ENCODE data around the gene ASF1A. TPM values are rescaled to one million over a fixed set of nuclear protein-coding genes. Genes with fewer than 3 reads are reported as not detected.

Gene ASF1A
- total RNA-seq, 1 experiment from 2014 or later, result 34.4 TPM

DNA sequence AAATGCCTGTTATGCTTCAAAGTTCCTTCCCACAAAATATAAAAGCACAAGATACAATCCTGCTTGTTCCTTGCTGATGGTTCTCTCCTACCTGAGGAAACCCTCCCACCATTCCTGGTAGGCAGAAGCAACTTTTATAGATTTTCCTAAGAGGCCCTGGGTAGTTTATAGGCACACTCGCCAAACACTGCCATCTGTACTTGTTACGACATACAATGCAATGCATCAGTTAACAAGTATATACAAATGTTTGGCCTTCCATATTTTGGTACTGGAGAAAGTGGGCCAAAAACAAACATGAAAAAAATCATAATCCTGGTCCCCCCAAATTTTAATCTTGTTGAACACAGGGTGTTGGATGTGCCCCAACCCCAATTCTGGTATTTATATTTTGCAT lies 24.4 kb downstream of the ASF1A start:
- Histone ChIP-seq H2BK120ac (ENCODE audit: low read depth, low read length, poor library complexity, severe bottlenecking) (no peak overlapping the region), H3K23ac (ENCODE audit: insufficient read length, low read depth, low read length) (no peak overlapping the region), H3K56ac (ENCODE audit: insufficient read length, low read depth, low read length) (no peak overlapping the region), H2BK5ac (ENCODE audit: insufficient read length, low read length) (no peak overlapping the region), H2AK5ac (ENCODE audit: insufficient read length, low read length) (no peak overlapping the region), H2BK20ac (ENCODE audit: low read depth, low read length, poor library complexity, severe bottlenecking) (no peak overlapping the region), H3K9ac (ENCODE audit: extremely low read depth, insufficient read length, low read length) (no peak overlapping the region), H3K79me1 (ENCODE audit: insufficient read depth, low read depth, low read length, poor library complexity, severe bottlenecking) (no peaks in the 10 kb centered on the region), H3K4me2 (ENCODE audit: insufficient read depth, insufficient read length, low read length) (no peak overlapping the region), H2BK12ac (ENCODE audit: insufficient read length, low read depth, low read length) (no peak overlapping the region), H3K27ac (ENCODE audit: insufficient read length, low read depth, low read length) (no peak overlapping the region), H3T11ph (ENCODE audit: low read length) (no peak overlapping the region), H4K91ac (ENCODE audit: insufficient read length, low read depth, low read length) (no peak overlapping the region), H4K8ac (replicated peaks; ENCODE audit: insufficient read length, low read depth, low read length) (no peak overlapping the region), H3K9me3 (ENCODE audit: control insufficient read depth, low read depth, low read length) (no peaks in the 10 kb centered on the region), H3K4ac (ENCODE audit: low read depth, low read length) (no peak overlapping the region), H2BK15ac (ENCODE audit: low read depth, low read length) (no peak overlapping the region), H3K79me2 (ENCODE audit: insufficient read depth, low read length) (no peaks in the 10 kb centered on the region), H3K4me1 (ENCODE audit: insufficient read depth, low read length) (no peaks in the 10 kb centered on the region), H4K20me1 (ENCODE audit: control insufficient read depth, insufficient read depth, insufficient read length) (no peaks in the 10 kb centered on the region), H3K14ac (ENCODE audit: insufficient read depth, low read length) (no peak overlapping the region), H3K27me3 (ENCODE audit: insufficient read depth, low read length) (no peaks in the 10 kb centered on the region), H2AFZ (ENCODE audit: low read length) (no peak overlapping the region), H3K23me2 (ENCODE audit: insufficient read length, low read depth, low read length, poor library complexity, severe bottlenecking) (no peaks in the 10 kb centered on the region), H4K5ac (ENCODE audit: insufficient read length, low read depth, low read length) (no peak overlapping the region), H3K18ac (ENCODE audit: insufficient read length, low read depth, low read length) (no peak overlapping the region)
- no CpG with 5 or more reads among the region's 2 CpGs for WGBS (ENCODE audit: extremely low coverage, insufficient read length, low lambda C conversion rate)
- Mint-ChIP-seq H3K4me3 (no peak overlapping the region), H3K27ac (no peak overlapping the region; a peak in 1 of 7 replicates), H3K9me3 (no peaks in the 10 kb centered on the region), H3K36me3 (ENCODE audit: insufficient read depth in 1 of 3, low read depth in 3 of 3) (peaks cover 5 to 53% (median 46%) of the 10 kb centered on the region in 3 experiments; a peak in 5 of 7 replicates), H3K4me1 (no peaks in the 10 kb centered on the region), H3K27me3 (ENCODE audit: low read depth) (no peaks in the 10 kb centered on the region)
- TF ChIP-seq CTCF (conservative IDR thresholded peaks at IDR 0.05), result no peak
- no peak for DNase-seq
